GM18907 (cell line): ENCODE data around the gene SOX18.
"Not testable (repeated sequence)": the region's sequence is repeated elsewhere in the genome, so short reads cannot be mapped to it uniquely, and the experiment has no call there.

Experiments
- ATAC-seq: cut with Tn5 transposase; IDR thresholded peaks from one replicate; pipeline ENCODE4 v1.9.1; 2021; ENCODE audit warnings: mild to moderate bottlenecking, moderate library complexity; ENCODE audit not compliant: unreplicated experiment

Gene SOX18

DNA sequence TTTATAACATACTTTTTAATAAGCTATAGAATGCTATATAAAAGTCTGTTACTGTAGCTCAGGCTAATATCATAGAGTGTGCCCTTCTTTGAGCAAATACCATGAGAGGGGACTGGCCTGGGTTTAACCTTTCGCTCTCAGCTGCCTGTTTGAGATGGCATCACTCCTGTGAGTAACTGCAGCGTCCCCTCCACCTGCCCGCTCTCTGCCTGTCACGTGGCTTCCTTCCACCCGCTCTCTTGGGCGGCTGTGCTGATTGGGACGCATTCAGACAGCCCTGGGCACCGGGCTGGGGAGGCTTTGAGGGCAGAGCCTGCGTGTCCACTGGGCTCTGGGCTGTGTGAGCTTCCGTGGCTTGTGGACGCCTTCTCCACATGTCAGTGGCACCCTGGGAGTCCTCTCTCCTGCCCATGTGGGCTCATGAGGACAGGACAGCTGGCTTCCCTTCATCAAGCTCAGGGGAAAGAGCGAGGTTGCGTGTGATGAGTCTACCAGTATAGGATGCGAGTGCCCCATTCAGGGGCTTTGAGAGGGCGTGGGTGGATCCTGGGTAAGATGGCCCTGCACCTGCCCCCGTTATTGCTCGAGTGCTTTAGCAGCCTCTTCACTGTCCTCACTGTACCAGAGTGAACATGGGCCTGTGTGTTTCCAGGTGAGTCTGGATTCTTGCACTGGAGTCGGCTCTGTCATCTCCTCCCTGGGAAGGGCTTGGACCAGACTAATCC, 24.2 kb downstream of the SOX18 start:
- no peak for ATAC-seq

DNA sequence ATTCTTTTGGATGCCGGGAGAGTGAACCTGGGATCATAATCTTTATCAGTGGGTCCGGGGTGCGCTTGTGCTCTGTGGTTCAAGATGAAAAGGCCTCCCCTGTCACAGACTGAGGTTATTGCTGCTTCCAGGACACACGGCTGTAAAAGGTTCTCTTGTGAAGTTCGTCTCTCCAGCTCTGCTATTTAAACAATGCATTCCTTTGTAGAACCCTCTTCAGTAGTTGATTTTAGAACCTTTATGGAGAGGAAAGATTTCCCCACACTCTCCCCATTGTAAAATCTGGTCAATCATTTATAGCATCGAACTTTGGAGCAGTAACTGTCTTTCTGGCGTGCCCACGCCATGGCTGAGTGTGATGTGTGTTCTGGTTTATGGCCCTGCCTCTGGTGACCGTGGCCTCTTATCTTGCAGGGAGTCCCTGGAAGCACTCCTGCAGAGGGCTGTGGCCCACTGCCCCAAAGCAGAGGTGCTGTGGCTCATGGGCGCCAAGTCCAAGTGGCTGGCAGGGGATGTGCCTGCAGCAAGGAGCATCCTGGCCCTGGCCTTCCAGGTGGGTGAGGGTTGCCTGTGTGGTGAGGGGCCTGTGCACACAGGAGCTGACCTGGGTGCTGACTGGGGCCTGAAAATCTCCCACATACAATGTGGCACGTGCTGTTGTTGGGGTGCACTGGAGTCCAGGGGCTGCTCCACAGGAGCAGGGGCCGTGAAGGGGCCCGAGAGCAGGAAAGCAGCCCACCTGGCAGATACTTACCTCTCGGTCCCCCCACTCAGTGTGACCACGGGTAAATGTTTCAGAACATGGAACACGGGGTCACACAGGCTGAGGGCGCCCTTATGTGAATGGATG, 25.1 kb downstream of the SOX18 start:
- ATAC-seq, result no peak

DNA sequence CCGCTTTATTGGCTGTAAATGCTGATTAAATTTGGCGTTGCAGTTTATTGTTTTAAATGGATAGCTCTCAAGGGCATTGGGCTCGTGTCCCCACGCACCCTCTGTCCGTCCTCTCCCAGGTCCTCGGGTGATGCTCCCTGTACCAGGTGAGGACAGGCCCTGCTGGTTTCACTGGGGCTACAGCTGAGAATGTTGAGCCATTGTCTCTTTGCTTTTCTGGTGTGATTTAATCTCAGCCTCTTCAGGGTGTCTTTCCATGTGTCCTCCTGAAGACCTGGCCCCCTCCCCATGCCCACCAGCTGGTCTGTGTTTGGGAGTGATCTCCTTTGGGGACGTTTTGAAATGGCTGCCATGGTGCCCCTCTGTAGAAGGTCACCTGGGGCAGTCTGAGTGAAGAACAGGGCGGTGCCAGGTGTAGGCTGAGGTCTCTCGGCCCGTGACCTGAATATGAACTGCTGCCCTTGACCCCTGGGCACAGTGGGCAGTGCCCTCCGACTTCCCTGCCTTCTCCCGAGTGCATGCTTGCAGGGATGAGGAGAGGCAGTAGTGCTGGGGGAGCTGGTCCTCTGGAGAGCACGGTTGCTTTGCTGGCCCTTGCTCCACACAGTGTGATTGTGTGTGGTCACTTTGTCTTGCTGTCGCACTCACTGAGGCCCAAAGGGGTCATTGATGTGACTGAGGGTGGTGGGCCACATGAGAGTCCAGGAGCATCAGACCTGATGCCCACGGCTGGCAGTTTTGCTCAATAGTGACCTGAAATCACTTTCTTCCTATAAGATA, 25.9 kb downstream of the SOX18 start:
- ATAC-seq, result no peak

DNA sequence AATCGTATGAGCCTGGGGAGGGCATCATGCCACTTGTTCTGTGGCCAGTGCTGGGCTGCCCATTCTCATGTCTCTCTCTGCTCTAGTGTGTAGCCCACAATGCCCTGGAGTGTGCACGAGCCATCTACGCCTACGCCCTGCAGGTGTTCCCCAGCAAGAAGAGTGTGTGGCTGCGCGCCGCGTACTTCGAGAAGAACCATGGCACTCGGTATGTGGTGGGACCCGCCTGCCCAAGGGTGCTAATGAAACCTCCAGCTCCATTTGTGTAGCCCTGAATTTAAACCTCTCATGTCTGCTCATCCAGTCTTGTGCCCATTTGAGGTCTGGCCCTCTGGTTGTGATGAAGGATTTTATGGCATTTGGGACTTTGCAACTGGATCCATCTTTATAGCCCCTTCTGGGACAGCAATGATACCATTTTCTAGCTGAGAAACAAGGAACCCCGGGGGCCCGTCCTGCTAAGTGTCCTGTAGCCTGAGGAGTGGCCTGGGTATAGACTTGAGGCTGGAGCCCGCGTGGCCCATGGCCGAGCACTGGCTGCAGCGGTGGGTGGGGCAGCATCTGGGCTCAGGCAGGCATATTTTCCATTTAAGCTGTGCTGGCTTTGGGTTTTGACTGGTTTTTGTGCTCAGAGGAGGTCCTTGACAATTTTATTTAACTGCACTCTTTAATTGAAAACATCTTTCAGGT, 26.6 kb downstream of the SOX18 start:
- ATAC-seq, result no peak

DNA sequence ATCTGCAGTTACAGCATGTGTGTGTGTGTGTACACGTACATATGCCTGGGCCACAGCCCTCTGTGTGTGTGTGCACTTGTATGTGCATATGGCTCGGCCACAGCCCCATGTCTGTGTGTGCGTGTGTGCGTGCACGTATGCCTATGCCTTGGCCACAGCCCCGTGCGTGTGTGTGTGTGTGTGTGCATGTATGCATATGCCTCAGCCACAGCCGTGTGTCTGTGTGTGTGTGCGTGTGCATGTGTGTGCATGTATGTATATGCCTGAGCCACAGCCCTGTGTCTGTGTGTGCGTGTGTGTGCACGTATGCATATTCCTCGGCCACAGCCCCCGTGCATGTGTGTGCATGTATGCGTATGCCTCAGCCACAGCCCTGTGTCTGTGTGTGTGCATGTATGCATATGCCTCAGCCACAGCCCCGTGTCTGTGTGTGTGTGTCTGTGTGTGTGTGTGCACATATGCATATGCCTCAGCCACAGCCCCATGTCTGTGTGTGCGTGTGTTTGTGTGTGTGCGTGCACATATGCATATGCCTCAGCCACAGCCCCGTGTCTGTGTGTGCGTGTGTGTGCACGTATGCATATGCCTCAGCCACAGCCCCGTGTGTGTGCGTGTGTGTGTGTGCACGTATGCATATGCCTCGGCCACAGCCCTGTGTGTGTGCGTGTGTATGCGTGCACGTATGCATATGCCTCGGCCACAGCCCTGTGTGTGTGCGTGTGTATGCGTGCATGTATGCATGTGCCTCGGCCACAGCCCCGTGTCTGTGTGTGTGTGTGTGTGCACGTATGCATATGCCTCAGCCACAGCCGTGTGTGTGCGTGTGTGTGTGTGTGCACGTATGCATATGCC, 28.1 kb downstream of the SOX18 start:
- no peak for ATAC-seq

DNA sequence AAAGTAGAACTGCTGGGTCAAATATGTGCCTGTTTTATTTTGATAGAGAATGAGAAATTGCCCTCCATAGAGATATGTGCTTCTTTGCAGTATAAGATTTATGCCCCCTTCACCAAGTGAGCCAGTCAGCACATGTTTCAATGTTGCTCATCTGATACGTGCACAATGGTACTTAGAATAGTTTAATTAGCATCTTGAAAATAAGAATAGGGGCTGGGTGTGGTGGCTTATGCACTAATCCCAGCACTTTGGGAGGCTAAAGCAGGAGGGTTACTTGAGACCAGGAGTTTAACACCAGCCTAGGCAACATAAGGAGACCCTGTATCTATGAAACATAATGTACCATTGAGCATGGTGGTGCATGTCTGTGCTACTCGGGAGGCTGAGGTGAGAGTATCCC, 33.8 kb downstream of the SOX18 start:
- ATAC-seq, result no peak

DNA sequence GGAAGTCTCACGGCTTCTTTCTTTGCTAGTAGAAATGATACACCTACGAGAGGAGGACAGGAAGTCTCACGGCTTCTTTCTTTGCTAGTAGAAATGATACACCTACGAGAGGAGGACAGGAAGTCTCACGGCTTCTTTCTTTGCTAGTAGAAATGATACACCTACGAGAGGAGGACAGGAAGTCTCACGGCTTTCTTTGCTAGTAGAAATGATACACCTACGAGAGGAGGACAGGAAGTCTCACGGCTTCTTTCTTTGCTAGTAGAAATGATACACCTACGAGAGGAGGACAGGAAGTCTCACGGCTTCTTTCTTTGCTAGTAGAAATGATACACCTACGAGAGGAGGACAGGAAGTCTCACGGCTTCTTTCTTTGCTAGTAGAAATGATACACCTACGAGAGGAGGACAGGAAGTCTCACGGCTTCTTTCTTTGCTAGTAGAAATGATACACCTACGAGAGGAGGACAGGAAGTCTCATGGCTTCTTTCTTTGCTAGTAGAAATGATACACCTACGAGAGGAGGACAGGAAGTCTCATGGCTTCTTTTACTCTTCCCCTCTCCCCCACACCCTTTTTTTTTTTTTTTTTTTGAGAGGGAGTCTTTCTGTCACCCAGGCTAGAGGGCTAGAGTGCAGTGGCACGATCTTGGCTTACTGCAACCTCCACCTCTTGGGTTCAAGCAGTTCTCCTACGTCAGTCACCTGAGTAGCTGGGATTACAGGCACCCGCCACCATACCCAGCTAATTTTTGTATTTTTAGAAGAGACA, 36.9 kb downstream of the SOX18 start:
- ATAC-seq, result not testable (repeated sequence)

DNA sequence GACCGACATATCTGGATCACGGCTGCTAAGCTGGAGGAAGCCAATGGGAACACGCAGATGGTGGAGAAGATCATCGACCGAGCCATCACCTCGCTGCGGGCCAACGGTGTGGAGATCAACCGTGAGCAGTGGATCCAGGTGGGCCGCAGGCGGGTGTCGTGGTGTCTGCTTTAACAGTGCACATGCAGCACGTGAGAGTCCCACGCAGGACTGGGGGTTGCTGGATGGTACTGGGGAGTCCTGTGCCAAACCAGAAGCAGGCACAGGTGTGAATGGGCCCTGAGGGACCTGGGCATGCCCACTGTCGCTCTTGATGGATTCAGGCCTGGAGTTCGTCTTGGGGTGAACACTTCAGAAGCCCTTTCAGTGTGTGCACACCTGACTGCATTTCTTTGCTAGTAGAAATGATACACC, 38.1 kb downstream of the SOX18 start:
- no peak for ATAC-seq

DNA sequence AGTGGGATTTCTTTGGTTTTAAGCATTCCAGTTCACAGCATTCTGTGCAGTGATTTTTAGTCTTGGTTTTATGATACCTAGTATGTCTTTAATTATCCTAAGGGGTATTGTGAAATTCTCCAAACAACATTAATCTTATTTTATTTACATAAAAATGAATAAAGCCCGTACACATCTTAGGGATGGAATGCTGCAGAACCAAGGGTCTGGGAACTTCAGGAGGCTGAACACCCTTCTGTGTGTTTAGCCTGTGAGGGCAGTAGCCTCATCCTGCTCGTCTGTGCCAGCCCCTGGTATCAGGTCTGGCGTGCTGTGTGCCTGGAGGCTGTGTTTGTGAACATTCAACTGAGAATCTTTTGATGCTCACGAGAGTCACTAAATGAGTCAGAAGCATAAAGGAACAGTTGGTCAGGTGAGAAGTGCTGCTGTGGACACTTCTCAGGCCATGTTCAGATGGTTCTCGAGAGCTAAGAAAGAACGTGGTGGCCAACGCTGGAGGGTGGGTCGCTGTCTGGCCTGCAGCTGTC, 38.7 kb downstream of the SOX18 start:
- no peak for ATAC-seq

DNA sequence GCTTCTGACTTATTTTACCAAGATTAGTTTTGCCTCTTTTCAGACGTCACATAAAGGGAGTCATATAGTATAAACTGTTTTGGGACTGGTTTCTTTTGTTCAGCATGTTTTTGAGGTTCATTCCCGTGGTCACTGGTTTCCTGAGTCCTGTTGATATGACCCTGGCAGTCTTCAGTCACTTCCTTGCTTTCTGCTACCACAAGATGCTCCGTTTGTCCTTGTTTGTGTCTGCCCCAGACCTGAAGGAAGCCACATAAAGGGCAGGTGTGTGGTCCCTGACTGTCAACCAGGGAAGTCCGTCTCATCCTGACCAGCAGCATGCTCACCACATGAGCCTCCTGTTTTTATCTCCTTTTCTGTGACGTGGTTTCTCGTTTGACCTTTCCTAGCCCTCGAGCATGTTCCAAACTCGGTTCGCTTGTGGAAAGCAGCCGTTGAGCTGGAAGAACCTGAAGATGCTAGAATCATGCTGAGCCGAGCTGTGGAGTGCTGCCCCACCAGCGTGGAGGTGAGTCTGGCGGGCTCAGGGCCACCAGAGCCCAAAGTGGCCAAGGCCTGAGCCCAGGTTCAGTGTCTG, 39.5 kb downstream of the SOX18 start:
- no peak for ATAC-seq

DNA sequence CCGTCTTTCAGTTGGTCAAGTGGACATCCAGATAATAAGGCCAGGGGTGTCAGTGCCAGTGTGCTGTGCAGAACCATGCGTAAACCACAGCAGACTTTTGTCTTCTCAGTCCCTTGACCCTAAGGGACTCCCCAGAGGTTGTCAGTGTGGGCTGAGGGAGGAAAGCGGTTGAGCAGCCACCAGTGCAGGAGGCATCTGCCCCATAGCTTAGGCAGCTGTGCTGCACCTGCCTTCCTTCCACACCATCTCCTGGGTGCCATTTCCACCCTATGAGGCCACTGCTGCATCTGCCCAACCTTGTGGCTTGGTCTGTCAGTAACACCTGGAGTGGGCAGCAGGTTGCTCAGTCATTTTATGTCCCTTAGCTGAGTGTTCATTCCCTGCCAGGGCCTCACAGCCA, 42.5 kb downstream of the SOX18 start:
- ATAC-seq, result no peak

DNA sequence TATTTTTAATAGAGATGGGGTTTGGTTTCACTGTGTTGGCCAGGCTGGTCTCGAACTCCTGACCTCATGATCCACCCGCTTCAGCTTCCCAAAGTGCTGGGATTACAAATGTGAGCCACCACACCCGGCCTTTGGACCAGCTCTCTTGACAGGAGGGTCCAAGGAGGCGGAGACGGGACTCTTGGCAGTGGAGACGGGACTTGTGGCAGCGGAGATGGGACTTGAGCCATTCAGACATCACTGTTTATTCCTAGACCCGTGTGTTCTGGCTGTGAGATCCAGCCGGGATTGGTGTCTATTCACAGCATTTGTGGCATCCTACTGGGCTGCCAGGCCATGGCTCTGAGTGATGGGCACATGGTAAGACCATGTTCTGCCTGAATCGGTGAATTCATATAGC, 42.9 kb downstream of the SOX18 start:
- ATAC-seq, result no peak

DNA sequence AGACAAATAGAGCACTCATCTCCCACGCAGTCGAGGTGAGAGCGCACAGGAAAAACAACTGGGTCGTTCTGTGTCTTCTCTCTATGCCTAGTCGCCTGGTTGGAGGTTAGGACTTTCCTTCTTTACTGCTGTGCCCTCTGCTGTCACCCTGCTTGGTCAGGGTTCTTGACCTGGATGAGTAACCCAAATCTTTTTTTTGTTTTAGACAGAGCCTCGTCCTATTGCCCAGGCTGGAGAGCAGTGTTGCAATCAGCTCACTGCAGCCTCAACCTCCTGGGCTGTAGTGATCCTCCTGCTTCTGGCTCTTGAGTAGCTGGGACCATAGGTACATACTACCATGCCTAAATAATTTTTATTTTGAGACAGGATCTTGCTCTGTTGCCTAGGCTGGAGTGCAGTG, 44.0 kb downstream of the SOX18 start:
- ATAC-seq, result no peak

DNA sequence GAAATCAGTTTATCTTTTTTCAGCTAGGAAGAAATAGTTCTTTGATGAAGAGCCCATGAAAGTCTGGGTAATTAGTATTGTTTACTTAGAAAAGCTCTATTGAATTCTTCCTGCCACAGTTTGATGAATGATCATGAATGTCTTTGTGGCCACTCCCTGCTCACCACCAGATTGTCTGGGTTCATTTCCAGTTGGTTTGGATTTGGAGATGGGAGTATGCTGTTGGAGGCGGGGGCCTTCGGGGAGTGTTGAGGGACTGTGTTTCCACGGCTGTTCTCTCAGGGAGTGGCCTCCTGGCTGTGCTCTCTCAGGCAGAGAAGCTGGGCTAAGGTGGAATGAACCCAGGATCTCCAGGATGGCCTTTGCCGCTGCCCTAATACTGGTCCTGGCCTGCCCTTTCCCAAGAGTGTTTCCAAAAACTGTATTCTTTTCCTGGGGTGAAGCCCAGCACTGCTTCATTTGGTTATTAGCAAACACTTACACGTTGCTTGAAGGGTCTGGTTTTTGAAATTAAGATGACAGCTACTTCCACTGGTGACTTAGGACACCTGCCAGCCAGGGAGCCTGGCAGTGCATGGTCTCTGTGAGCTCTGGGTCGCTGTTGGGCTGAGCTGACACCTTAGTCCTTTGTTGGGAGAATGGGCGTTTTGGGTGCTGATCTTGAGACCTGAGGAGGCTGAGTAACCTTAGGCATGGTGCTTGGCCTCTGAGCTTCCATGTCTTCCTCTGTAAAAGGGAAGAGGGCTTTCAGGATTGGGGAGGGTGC, 45.3 kb downstream of the SOX18 start:
- ATAC-seq, result no peak

DNA sequence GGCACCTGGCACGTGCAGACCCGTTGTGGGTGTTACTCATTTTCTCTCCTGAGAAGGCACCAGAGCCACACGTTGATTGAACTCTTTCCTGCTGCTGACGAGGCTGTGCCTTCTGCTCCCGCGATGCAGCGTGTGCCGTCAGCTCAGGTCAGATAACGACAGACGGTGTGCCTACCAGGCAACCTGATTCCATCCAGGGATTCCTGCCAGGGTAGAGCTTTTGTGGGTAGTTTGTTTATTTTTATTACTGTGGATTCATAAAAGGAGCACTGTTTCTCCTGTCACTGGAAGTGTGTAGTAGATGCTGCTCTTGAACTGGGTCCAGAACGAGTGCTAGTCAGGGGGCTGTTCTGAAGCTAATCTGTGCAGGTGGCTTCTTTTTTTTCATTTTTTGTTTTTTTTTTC, 47.8 kb downstream of the SOX18 start:
- no peak for ATAC-seq

DNA sequence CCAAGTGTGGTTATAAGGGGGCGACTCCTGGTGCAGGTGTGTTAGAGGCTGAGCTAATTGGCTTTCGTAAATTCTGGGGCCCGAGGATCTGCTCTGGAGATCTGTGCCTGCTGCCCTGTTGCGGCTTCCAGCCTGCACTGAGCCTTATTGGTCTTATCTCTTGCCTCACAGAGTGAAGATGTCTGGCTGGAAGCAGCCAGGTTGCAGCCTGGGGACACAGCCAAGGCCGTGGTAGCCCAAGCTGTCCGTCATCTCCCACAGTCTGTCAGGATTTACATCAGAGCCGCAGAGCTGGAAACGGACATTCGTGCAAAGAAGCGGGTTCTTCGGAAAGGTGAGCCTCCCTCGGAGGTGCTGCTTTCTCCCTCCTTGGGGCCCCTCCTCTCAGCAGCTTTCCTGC, 48.5 kb downstream of the SOX18 start:
- no peak for ATAC-seq
